OCI-LY1 (cell line): ENCODE results near the gene RNF187.

Source experiments
- H2AFZ ChIP-seq: fragments of 200-600 bp; sonication (generic), shearing (Covaris generic); 2 replicates; pipeline ENCODE4 v1.6.0; 2014; ENCODE audit warnings: antibody characterized with exemption, mild to moderate bottlenecking, low read length
- H3F3A ChIP-seq: fragments of 200-600 bp; sonication (generic), shearing (Covaris generic); 2 replicates; pipeline ENCODE4 v1.6.0; 2014; ENCODE audit warnings: mild to moderate bottlenecking, antibody characterized with exemption, low read length, moderate library complexity; ENCODE audit not compliant: insufficient read depth
- H3K27ac ChIP-seq: fragments of 200-600 bp; sonication (generic); 2 replicates; pipeline ENCODE4 v1.5.1; 2014; ENCODE audit warnings: low read length, mixed run types, mild to moderate bottlenecking, low read depth; ENCODE audit not compliant: poor library complexity, severe bottlenecking
- H3K27me3 ChIP-seq: fragments of 200-600 bp; sonication (generic); 2 replicates; pipeline ENCODE4 v1.6.0; 2014; ENCODE audit warnings: antibody characterized with exemption, mild to moderate bottlenecking, low read length, moderate library complexity; ENCODE audit not compliant: insufficient read depth
- H3K36me3 ChIP-seq: fragments of 200-600 bp; sonication (generic); 2 replicates; pipeline ENCODE4 v1.6.1; 2014; ENCODE audit warnings: mild to moderate bottlenecking, antibody characterized with exemption, low read length, moderate library complexity, mixed read lengths; ENCODE audit not compliant: insufficient read depth
- H3K4me1 ChIP-seq: fragments of 200-600 bp; sonication (generic); 2 replicates; pipeline ENCODE4 v1.5.1; 2014; ENCODE audit warnings: mild to moderate bottlenecking, low read length, moderate library complexity; ENCODE audit not compliant: insufficient read depth, severe bottlenecking
- H3K4me2 ChIP-seq: fragments of 200-600 bp; sonication (generic), shearing (Covaris generic); 2 replicates; pipeline ENCODE4 v1.6.1; 2014; ENCODE audit warnings: low read length
- H3K4me3 ChIP-seq: fragments of 200-600 bp; sonication (generic); 2 replicates; pipeline ENCODE4 v1.5.1; 2014; ENCODE audit warnings: low read length, low read depth, mild to moderate bottlenecking, mixed read lengths; ENCODE audit not compliant: poor library complexity, severe bottlenecking
- H3K79me2 ChIP-seq: fragments of 200-600 bp; shearing (Covaris generic); 2 replicates; pipeline ENCODE4 v1.6.1; 2016; ENCODE audit warnings: mixed run types, low read length, mixed read lengths; ENCODE audit not compliant: insufficient read depth
- H3K9ac ChIP-seq: fragments of 200-600 bp; sonication (generic), shearing (Covaris generic); 2 replicates; pipeline ENCODE4 v1.6.1; 2014; ENCODE audit warnings: mild to moderate bottlenecking, low read length, mixed read lengths
- H3K9me2 ChIP-seq: fragments of 200-600 bp; sonication (generic), shearing (Covaris generic); 2 replicates; pipeline ENCODE4 v1.6.1; 2014; ENCODE audit warnings: low read depth, mild to moderate bottlenecking, low read length, mixed read lengths
- H3K9me3 ChIP-seq: fragments of 200-600 bp; shearing (Covaris generic); 2 replicates; pipeline ENCODE4 v1.6.1; 2014; ENCODE audit warnings: low read length, mixed read lengths
- H4K20me1 ChIP-seq: fragments of 200-600 bp; sonication (generic), shearing (Covaris generic); 2 replicates; pipeline ENCODE4 v1.6.0; 2016; ENCODE audit warnings: mild to moderate bottlenecking, low read length; ENCODE audit not compliant: insufficient read depth
- CTCF ChIP-seq: fragments of 200-600 bp; sonication (generic), shearing (Covaris generic); IDR thresholded peaks from 2 replicates; pipeline ENCODE4 v1.5.1; 2017; ENCODE audit warnings: mild to moderate bottlenecking, antibody characterized with exemption, low read length, moderate library complexity, mixed read lengths
- EZH2 ChIP-seq: fragments of 200-600 bp; sonication (generic), shearing (Covaris generic); IDR thresholded peaks from 2 replicates; pipeline ENCODE4 v1.8.0; 2017; ENCODE audit warnings: borderline replicate concordance, mixed run types, mild to moderate bottlenecking, antibody characterized with exemption, low read length, moderate library complexity, mixed read lengths

The RNF187 gene

DNA sequence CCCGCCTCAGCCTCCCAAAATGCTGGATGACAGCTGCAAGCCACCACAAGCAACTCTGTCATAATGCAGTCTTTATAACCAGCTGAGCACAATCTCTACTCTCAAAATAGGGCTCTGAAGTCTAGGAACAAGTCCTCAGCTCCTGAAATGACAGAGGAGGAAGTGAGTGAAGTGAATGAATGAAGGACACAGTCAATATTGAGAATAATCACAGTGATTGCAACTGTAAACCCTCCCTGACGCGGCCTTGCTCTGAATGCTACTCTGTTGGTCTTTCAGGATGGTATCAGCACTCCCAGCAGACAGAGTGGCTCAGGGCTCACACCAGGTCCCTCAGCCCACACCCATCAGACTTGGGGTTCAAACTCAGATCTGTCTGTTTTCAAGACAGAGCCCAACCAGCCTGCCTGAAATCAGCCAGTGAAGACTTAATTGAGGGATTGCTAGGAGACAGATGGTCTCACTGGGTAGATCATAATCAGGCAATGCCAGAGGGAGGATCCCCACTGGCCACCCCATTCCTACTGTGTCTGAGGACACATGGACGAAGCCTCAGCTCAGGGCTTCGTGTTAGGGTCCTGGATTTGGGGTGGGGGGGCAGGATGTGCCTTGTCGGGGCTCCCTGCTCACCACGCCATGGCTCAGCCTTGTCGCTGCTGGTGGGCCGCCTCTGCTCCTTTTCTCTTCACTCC lies 20.9 kb downstream of the RNF187 start:
- TF ChIP-seq CTCF, result no peak
- TF ChIP-seq EZH2, result no peak
- Histone ChIP-seq H3K4me2 (no peak overlapping the region), H3K9me2 (no peaks in the 10 kb centered on the region), H3K27ac (no peak overlapping the region), H3K9ac (no peak overlapping the region), H3K79me2 (no peaks in the 10 kb centered on the region), H3K4me1 (no peaks in the 10 kb centered on the region), H4K20me1 (no peaks in the 10 kb centered on the region), H3K27me3 (no peaks in the 10 kb centered on the region), H3F3A (no peaks in the 10 kb centered on the region), H2AFZ (no peak overlapping the region), H3K9me3 (no peaks in the 10 kb centered on the region), H3K4me3 (no peak overlapping the region), H3K36me3 (no peaks in the 10 kb centered on the region)

DNA sequence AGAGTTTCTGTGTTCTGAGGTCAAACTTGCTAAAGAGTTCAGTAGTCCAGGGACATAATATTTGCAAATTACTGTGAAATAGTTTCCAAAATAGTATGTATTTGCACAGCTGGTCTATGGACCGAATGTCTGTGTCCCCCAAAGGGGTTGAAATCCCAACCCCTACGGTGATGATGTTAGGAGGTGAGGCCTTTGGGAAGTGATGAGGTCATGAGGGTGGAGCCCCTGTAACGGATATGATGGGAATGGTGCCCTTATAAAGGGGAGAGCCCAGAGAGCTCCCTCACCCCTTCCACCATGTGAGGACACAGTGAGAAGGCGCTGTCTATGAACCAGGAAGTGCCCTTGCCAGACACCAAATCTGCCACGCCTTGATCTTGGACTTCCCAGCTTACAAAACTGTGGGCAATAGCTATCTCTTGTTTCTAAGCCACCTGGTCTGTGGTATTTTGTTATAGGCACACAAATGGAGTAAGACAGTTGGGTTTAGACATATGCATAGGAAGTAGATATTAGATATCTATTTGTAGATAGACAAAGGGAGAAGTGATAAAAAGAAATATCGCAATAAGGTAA lies 21.7 kb downstream of the RNF187 start:
- no peak for TF ChIP-seq EZH2
- no peak for TF ChIP-seq CTCF
- Histone ChIP-seq H2AFZ (no peak overlapping the region), H3K79me2 (no peaks in the 10 kb centered on the region), H3K36me3 (no peaks in the 10 kb centered on the region), H3K27ac (no peak overlapping the region), H3K27me3 (peaks cover 3% of the 10 kb centered on the region; the same call in 1 of the 2 replicates), H3F3A (no peaks in the 10 kb centered on the region), H3K4me1 (no peaks in the 10 kb centered on the region), H3K9me2 (no peaks in the 10 kb centered on the region), H3K4me3 (no peak overlapping the region), H4K20me1 (no peaks in the 10 kb centered on the region), H3K9ac (no peak overlapping the region), H3K4me2 (no peak overlapping the region), H3K9me3 (no peaks in the 10 kb centered on the region)

GRCh38 chr1:228510101-228510802 lies 23.1 kb downstream of the RNF187 start:
- Histone ChIP-seq H3K36me3 (no peaks in the 10 kb centered on the region), H3K4me3 (no peak overlapping the region), H3K4me1 (no peaks in the 10 kb centered on the region)

More at GRCh38 chr1:228510101-228510802, 23.1 kb downstream of the RNF187 start:
- H3K9ac ChIP-seq, result no peak overlapping the region
- peaks cover 3% of the 10 kb centered on the region; the same call in 1 of the 2 replicates for H3K27me3 ChIP-seq
- TF ChIP-seq EZH2 (no peak), CTCF (no peak)
- no peak overlapping the region for H3K4me2 ChIP-seq
- H3K79me2 ChIP-seq, result no peaks in the 10 kb centered on the region
- no peak overlapping the region for H2AFZ ChIP-seq
- H3K9me3 ChIP-seq, result no peaks in the 10 kb centered on the region
- H3F3A ChIP-seq, result no peaks in the 10 kb centered on the region
- H4K20me1 ChIP-seq, result no peaks in the 10 kb centered on the region
- H3K9me2 ChIP-seq, result no peaks in the 10 kb centered on the region
- no peak overlapping the region for H3K27ac ChIP-seq
